RWPE2 (cell line): Measurements from ENCODE around the gene AMIGO3.
"Not testable (repeated sequence)": the region's sequence is repeated elsewhere in the genome, so short reads cannot be mapped to it uniquely, and the experiment has no call there.

Experiments
- ATAC-seq: fragments of 200-7000 bp; cut with Tn5 transposase; 3 replicates; pipeline ENCODE4 v1.9.1; 2021; ENCODE audit warnings: low read depth
- DNase-seq: peaks from one replicate; pipeline ENCODE4 v3.0.0-alpha.2; 2020; ENCODE audit warnings: low spot score
- H3K27ac ChIP-seq: fragments of 450-650 bp; 2 replicates; pipeline ENCODE4 v1.5.1; 2017; ENCODE audit warnings: mild to moderate bottlenecking; ENCODE audit not compliant: poor library complexity, severe bottlenecking
- H3K27me3 ChIP-seq: fragments of 250-450 bp; sonication (Bioruptor Pico); 2 replicates; pipeline ENCODE4 v1.5.1; 2021; ENCODE audit warnings: mild to moderate bottlenecking, moderate library complexity; ENCODE audit not compliant: insufficient read depth, poor library complexity, severe bottlenecking
- H3K36me3 ChIP-seq: fragments of 250-450 bp; sonication (Bioruptor Pico); 2 replicates; pipeline ENCODE4 v1.5.1; 2020; ENCODE audit warnings: low read depth, mild to moderate bottlenecking, moderate library complexity
- H3K4me1 ChIP-seq: fragments of 250-450 bp; sonication (Bioruptor Pico); 2 replicates; pipeline ENCODE4 v1.5.1; 2021; ENCODE audit warnings: mild to moderate bottlenecking, moderate library complexity; ENCODE audit not compliant: insufficient read depth, poor library complexity, severe bottlenecking
- H3K4me3 ChIP-seq: fragments of 250-450 bp; sonication (Bioruptor Pico); 2 replicates; pipeline ENCODE4 v1.5.1; 2021; ENCODE audit warnings: mild to moderate bottlenecking, moderate library complexity; ENCODE audit not compliant: severe bottlenecking
- H3K9me3 ChIP-seq: fragments of 250-450 bp; sonication (Bioruptor Pico); 2 replicates; pipeline ENCODE4 v1.5.1; 2021; ENCODE audit warnings: mild to moderate bottlenecking, moderate library complexity; ENCODE audit not compliant: severe bottlenecking
- CTCF ChIP-seq: fragments of 450-650 bp; IDR thresholded peaks from one replicate; pipeline ENCODE4 v1.5.1; 2017; ENCODE audit warnings: mild to moderate bottlenecking, moderate library complexity; ENCODE audit not compliant: poor library complexity, severe bottlenecking

Gene AMIGO3

DNA sequence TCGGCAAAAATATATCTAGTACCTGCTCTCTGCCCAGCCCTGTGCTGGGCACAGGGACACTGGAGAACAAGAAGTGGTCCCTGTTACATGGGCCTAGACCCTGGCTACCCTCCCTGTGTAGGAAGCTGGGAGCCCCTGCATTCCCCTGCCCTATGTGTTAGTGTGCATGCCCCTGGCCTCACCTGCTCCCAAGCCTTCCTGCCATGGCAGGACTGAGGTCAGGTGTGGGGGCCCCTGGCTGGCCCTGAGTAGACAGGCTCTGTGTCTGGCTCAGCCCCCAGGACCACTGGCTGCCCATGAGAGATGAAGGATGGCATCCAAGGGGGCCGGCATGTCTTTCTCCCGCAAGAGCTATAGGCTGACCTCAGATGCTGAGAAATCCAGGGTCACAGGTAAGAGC lies 28.6 kb downstream of the AMIGO3 start:
- not testable (repeated sequence) for H3K9me3 ChIP-seq, H3K4me3 ChIP-seq, H3K36me3 ChIP-seq, H3K27ac ChIP-seq, H3K27me3 ChIP-seq, ATAC-seq, DNase-seq, H3K4me1 ChIP-seq

DNA sequence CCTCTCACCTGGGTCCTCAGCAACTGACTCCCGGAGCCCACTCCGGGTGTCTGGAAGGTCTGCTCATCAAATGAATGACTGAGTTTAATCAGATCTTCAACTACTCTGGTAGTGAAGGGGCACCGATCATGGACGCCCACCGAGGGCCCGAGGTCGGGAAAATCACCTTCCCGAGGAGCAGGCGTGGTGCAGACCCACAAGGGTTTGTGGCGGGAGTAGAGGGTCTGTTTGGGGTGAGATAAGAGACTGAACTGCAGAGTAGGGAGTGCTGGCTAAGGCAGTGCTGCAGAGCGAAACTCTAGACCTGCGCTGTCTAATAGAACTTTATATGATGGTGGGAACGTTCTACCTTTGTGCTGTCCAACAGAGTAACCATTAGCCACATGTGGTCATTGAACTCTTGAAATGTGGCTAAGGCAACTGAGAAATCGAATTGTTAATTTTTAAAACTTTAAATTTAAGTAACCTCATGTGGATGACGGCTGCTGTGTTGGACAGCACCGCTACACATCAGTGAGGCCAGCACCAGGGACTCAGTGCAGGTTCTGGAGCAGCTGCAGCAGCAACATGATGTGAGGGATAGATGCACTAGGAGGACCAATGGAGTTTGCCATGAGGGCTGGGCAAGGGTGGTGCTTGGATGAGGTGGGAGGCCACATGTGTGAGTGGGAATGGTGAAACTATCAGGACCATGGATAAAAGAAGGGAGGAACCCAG lies 29.4 kb downstream of the AMIGO3 start:
- Histone ChIP-seq H3K4me3 (peak overlapping the region; percentile 100), H3K27ac (peak overlapping the region; percentile 31)
- not testable (repeated sequence) for H3K4me1 ChIP-seq, H3K27me3 ChIP-seq, ATAC-seq, H3K9me3 ChIP-seq, DNase-seq, H3K36me3 ChIP-seq

DNA sequence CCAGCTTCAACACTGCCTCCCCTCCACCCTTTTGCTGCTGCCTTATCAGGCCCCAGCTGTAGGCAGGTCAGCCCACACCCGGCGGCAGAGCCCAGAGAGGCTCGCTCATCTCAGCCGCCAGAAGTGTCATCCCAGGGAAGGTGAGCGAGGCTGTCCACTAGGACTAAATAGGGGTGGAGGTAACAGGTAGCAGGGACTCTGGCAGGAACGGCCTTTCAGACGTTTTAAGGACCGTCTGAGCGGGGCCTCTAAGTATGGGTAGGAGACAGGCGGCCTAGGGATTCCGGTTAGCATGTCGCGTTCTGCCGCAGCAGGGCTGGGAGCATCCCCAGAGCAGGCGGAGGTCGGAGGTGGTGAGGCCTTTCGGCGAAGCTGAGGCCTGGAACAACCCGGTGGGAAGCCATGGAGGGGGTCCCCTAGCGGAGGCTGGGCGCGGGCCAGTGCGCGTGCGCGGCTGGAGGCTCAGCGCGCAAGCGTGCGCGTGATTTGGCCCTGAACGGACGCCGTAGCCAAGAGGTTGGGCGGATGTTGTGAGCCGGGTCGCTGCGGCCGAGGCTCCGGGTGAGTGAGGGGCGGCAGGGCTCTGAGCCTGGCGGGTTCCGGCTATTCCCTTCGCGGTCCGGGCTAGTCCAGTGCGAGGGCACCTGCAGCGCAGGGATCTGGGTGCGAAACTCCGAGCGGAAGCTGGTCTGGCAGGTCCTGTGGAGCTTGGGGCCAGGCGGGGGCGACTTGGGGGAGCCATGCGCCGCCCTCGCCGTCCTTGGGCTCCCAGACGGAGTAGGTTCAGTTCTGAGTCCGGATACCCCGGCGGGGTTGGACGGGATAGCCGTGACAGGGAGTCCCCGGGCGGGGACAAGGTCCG lies 30.2 kb downstream of the AMIGO3 start, which contains the start of the genes MST1 and RNF123:
Gene MST1, minus strand, starts transcription at position 429 of the 862 bp plus-strand sequence. CDS start 783 bp downstream, outside the sequence.
Gene RNF123, plus strand, starts transcription at position 512 of the 862 bp plus-strand sequence. CDS start 1,609 bp downstream, outside the sequence.
- ATAC-seq (peak; percentile 32), DNase-seq (peak; percentile 87)
- H3K36me3 ChIP-seq, result no peaks in the 10 kb centered on the region
- peak; percentile 13 for TF ChIP-seq CTCF
- no peaks in the 10 kb centered on the region for H3K27me3 ChIP-seq
- peak within 1 kb of the TSS; percentile 31 for H3K27ac ChIP-seq
- peak within 1 kb of the TSS; percentile 100 for H3K4me3 ChIP-seq
- H3K4me1 ChIP-seq, result no peaks in the 10 kb centered on the region
- H3K9me3 ChIP-seq, result no peaks in the 10 kb centered on the region

DNA sequence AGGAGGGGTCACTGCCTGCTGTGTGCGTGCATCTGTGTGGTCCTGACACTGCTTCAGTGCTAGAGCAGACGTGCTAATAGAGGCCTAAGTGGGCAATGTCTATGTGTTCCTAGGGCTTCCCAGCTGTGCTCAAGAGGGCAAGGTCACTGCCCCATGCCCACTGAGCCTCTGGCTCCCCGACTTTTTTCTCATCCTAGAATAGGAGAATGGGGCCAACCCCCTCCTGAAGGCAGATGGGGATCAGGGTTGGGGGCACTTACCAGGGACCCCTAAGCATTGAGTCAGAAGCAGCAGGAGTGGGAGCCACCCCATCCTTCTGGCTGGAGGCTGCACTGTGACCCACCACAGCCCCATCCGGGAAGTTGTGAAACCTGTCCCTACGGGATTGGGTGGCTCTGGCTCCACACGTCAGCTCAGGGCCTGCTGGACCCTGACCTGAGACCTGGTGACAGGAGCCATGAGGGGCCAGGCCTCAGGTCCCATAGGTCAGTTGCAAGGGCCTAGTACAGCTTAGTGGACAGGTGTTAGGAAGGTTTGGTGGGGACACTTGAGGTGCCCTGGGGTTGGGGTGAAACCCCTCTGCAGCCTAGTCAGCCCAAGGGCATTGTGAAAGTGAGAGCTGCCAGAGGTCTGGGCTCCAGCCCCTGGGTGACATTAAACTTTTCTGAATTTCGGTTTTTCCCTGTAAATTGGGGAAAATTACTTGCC lies 31.0 kb downstream of the AMIGO3 start:
- Histone ChIP-seq H3K27ac (peak overlapping the region; percentile 31), H3K4me3 (peak overlapping the region; percentile 100)
- H3K27me3 ChIP-seq, ATAC-seq, H3K4me1 ChIP-seq, DNase-seq, H3K36me3 ChIP-seq, H3K9me3 ChIP-seq: not testable (repeated sequence)

- not testable (repeated sequence) for H3K4me1 ChIP-seq, H3K27ac ChIP-seq, DNase-seq, H3K9me3 ChIP-seq, H3K27me3 ChIP-seq, ATAC-seq
- peaks cover 13% of the 10 kb centered on the region; the same call in 1 of the 2 replicates for H3K36me3 ChIP-seq
- H3K4me3 ChIP-seq, result peak overlapping the region; percentile 37
Measured at GRCh38 chr3:49687424-49687795, 32.1 kb downstream of the AMIGO3 start.

DNA sequence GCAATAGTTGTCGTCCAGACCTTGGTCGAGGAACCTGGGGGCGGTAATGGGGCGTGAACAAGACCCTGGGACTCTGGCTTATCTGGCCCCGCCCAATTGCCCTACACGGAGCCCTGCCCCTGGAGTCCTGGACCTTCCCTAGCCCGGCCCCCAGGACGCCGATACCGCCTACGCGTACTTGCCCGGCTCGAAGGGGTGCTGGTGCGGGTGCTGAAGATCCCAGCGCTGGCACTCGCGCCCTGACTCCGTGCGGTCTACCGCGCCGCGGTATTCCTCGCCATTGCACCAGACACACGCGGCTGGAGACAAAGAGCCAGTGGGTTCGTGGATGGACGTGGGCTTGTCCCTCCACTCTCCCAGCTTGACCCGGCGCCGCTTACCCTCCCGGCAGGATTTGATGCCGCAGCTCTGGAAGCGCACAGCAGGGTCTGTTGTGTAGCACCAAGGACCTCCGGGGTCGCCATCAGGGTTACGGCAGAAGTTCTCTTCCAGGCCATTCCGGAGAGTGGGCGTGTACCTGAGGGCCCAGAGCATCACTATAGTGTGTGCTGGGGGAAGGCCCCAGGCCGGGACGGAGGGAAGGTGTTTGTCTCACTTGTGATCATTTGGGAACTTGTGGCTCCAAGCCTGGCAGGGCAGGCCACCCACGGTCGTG lies 32.6 kb downstream of the AMIGO3 start:
- peak overlapping the region; percentile 37 for H3K4me3 ChIP-seq
- H3K9me3 ChIP-seq, H3K4me1 ChIP-seq, H3K27ac ChIP-seq, H3K27me3 ChIP-seq: not testable (repeated sequence)
- ATAC-seq (peak; percentile 73), DNase-seq (peak; percentile 88)
- peaks cover 18% of the 10 kb centered on the region for H3K36me3 ChIP-seq

GRCh38 chr3:49686346-49686745 lies 33.1 kb downstream of the AMIGO3 start:
- H3K36me3 ChIP-seq, result peaks cover 23% of the 10 kb centered on the region
- DNase-seq (peak; percentile 87), ATAC-seq (peak; percentile 69)
- H3K9me3 ChIP-seq, H3K27ac ChIP-seq, H3K27me3 ChIP-seq, H3K4me1 ChIP-seq: not testable (repeated sequence)
- H3K4me3 ChIP-seq, result peak overlapping the region; percentile 37

DNA sequence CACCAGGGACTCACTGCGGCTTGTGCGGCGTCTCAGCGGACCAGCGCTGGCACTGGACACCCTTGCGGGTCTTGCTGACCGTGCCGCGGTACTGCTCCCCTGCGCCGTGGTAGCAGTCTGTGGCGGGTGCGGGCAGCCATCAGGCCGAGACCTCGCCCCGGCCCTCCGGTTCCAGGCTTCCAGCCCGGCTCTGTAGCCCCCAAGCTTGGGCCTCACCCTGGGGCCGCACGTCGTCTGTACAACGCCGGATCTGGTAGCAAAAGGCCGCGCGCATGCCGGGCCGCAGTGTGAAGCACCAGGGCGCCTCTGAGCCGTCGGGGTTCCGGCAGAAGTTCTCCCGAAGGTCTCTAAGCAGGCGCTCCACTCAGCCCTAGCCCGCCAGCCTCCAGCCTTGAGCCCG lies 33.6 kb downstream of the AMIGO3 start:
- not testable (repeated sequence) for H3K27ac ChIP-seq, H3K9me3 ChIP-seq, ATAC-seq, DNase-seq, H3K4me3 ChIP-seq, H3K4me1 ChIP-seq, H3K27me3 ChIP-seq
- peaks cover 28% of the 10 kb centered on the region for H3K36me3 ChIP-seq

GRCh38 chr3:49685103-49685502 lies 34.4 kb downstream of the AMIGO3 start:
- H3K27me3 ChIP-seq, H3K4me1 ChIP-seq, H3K9me3 ChIP-seq, H3K4me3 ChIP-seq, DNase-seq, H3K27ac ChIP-seq, ATAC-seq: not testable (repeated sequence)
- H3K36me3 ChIP-seq, result peaks cover 33% of the 10 kb centered on the region
